Vagina (tissue), 2 donors: Measurements from ENCODE around the gene PIGX.

ENCODE experiments used
- CTCF ChIP-seq, 3 experiments: fragments of 450-650 bp in 2 of 3; fragments of 200-600 bp in 1 of 3; sonication (generic) in 1 of 3; IDR thresholded peaks; one replicate each; pipeline ENCODE4 v1.5.1; 2017 to 2019; ENCODE audit warnings: antibody characterized with exemption in 3 of 3, mild to moderate bottlenecking in 2 of 3, moderate library complexity in 2 of 3
- POLR2A ChIP-seq, 2 donors: fragments of 450-650 bp; IDR thresholded peaks; one replicate each; pipeline ENCODE4 v1.6.1; 2017; ENCODE audit warnings: antibody characterized with exemption in 2 of 2, mild to moderate bottlenecking in 2 of 2, moderate library complexity in 2 of 2
- POLR2AphosphoS5 ChIP-seq, 2 donors: sonication (generic); formaldehyde crosslinking; IDR thresholded peaks; one replicate each; pipeline ENCODE4 v1.9.0; 2017; ENCODE audit warnings: antibody characterized with exemption in 2 of 2, mild to moderate bottlenecking in 2 of 2, low read depth in 1 of 2; ENCODE audit not compliant: insufficient read depth in 1 of 2

- peak in 2 of 3 experiments; percentile 7 to 27 for TF ChIP-seq CTCF (IDR thresholded peaks at IDR 0.05)
- peak in 1 of 2 donors; percentile 65 for TF ChIP-seq POLR2AphosphoS5 (IDR thresholded peaks at IDR 0.05; ENCODE audit: insufficient read depth in 1 of 2, low read depth in 1 of 2)
- peak in 1 of 2 donors; percentile 82 for TF ChIP-seq POLR2A (IDR thresholded peaks at IDR 0.05)
Observed at GRCh38 chr3:196711838-196712513, at the start of gene PIGX, which contains the start of gene CEP19.
